SKM-1 (cell line): Measurements from ENCODE around the gene RMND5A.
A peak's percentile ranks its signal among the peaks of the same experiment; 100 is the strongest.
"Not testable (repeated sequence)": the region's sequence is repeated elsewhere in the genome, so short reads cannot be mapped to it uniquely, and the experiment has no call there.

ENCODE experiments used
- DNase-seq: peaks from one replicate; lab custom pipeline; 2025; ENCODE audit not compliant: unreplicated experiment; lab: John Stamatoyannopoulos, UW

The RMND5A gene

DNA sequence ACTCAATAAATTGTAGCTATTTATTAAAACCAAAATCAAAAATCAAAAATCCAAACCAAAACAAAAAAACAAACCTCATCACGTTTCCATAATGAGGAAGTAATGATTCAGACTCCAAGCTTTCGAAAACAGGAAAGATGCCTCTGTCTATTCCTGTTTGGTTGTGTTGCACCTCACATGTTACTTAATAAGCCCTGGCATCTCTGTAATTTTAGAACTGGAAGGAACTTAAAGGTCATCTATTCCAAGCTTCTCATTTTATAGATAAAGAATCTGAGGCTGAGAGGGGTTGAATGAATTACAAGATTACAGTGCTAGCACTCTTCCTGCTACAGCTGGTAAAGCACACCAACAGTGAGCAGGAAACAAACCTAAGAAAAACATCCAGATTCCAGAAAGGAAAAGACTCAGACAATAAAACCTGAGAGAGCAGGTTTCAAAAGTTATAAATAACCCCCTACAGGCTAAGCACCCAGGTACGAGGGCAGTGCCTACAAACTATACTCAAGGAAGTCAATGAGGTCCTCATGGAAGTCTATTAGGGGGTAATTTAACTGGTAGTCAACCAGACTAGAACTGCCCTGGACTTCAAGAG is 5.4 kb upstream of the RMND5A start:
- DNase-seq, result not testable (repeated sequence)

DNA sequence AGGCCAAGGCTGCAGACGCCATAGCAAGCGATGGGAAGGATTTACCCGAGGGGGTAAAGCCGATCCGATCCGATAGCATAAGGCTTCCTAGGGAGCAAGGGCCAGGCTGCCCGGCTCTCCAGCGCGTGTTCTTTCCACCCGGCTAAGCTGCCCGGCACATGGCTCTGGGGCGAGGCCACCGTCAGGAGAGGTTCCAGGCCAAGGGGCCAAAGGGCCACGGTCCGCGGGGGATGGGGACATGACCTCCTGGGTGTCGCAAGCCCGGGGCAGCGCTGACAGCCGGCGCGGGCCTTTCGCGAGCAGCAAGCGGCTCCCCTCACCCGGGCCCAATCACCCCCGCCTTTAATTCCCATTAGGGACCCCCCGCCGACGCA is 841 bp upstream of the RMND5A start:
- not testable (repeated sequence) for DNase-seq

- DNase-seq, result not testable (repeated sequence)
Measured at GRCh38 chr2:86720540-86721320, 639 bp downstream of the RMND5A start.

- not testable (repeated sequence) for DNase-seq
Measured at GRCh38 chr2:86725706-86726105, 5.6 kb downstream of the RMND5A start.

DNA sequence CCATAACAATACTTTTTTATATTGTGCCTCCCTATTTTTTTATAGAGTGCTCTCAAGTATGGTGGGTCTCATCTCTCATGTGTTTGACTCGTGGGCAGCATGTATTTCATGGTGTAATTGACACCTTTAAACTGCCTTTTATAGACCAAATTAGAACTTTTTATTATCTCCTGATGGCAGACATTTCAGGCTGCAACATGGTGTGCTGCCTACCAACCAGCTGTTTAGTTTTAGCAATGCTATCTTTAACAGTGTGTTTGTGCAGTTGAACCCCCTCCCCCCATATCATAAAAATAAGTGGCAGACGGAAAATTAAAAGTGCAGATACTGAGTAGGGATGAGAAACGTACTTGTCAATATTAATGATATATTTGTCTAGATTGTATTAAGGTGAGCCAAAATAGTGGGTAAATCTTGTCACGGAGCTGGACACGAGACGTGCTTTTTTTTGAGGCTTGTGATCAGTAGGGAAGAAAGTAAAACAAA is 12.0 kb downstream of the RMND5A start:
- not testable (repeated sequence) for DNase-seq

- DNase-seq, result not testable (repeated sequence)
Measured at GRCh38 chr2:86732837-86733236, 12.7 kb downstream of the RMND5A start.

DNA sequence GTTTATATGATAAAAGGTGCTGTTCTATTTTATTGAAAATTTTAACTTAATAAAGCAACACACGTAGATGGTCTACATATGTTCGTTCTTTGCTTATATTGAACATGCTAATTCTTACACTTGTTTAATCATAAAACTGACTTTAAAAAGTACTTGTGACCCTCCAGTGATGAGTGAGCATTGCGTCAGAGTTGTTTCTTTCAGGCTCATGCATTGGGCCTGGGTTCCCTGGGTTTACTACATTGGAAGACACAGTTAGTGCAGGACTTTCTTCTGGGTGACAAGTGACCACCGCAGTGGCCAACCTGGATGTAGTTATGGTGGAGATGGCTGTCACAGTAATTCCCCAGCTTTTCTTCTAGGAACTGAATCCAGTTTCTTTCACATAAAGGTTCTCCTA is 13.4 kb downstream of the RMND5A start:
- DNase-seq, result not testable (repeated sequence)

- not testable (repeated sequence) for DNase-seq
Measured at GRCh38 chr2:86734896-86735295, 14.8 kb downstream of the RMND5A start.

- not testable (repeated sequence) for DNase-seq
Measured at GRCh38 chr2:86739485-86739884, 19.4 kb downstream of the RMND5A start.

- DNase-seq, result not testable (repeated sequence)
Measured at GRCh38 chr2:86739889-86740288, 19.8 kb downstream of the RMND5A start.

- not testable (repeated sequence) for DNase-seq
Measured at GRCh38 chr2:86741889-86742498, 21.9 kb downstream of the RMND5A start.

- DNase-seq, result no peak
Measured at GRCh38 chr2:86744152-86744551, 24.1 kb downstream of the RMND5A start.

DNA sequence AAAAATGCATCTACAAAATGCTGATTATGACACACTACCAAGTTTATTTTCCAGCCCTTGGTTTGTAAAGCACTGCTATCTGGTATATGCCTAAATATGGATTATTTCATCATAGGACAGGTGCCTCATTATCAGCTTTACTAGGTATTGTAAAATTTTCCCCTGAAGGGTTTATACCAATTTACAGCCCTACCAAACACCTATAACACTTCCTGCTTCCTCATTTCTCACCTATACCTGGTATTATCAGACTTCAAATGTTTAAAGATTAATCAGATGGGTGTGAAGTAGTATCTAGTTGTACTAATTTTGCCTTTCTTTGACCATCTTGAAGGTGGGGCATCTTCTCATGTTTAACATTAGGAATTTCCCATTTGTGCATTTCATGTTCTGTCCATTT is 26.8 kb downstream of the RMND5A start:
- no peak for DNase-seq

- DNase-seq, result peak; percentile 22
Measured at GRCh38 chr2:86747711-86748639, 27.9 kb downstream of the RMND5A start.

DNA sequence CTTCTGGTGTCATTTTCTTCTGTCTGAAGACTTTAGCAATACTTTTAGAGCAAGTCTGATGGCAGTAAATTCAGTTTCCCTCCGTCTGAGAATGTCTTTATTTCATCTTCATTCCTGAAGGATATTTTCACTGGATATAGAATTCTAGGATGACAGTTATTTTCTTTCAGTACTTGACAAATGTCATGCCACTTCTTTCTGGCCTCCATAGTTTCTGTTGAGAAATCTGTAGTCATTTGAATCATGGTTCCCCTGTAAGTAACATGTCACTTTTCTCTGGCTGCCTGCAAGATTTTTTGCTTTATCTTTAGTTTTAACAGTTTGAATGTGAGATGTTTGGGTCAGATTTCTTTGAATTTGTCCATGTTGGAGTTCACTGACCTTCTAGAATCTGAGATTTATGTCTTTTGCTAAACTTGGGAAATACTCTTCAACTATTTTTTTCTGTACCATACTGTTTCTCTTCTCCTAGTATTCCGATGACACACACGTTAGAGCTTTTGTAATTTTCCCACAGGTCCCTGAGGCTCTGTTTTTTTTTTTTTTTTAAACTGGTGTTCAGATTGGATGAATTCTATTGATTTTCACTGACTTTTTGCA is 30.2 kb downstream of the RMND5A start:
- no peak for DNase-seq

DNA sequence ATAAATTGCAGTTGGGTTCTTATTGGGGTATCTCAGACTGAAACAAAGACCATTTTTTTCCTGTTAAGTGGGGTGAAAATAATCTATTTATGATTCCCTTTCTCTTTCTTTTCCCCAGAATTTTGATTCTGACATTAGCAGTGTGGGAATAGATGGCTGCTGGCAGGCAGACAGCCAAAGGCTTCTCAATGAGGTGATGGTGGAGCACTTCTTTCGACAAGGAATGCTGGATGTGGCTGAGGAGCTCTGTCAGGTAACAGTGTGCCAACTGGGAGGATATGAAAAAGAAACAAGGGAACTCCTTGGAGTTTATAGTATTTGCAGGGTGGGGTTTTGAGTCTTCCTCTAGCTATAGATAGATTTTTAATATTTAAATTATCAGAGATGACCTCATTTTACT is 31.7 kb downstream of the RMND5A start:
- no peak for DNase-seq

GRCh38 chr2:86752934-86753333 is 32.8 kb downstream of the RMND5A start:
- no peak for DNase-seq

GRCh38 chr2:86753606-86754005 is 33.5 kb downstream of the RMND5A start:
- no peak for DNase-seq

DNA sequence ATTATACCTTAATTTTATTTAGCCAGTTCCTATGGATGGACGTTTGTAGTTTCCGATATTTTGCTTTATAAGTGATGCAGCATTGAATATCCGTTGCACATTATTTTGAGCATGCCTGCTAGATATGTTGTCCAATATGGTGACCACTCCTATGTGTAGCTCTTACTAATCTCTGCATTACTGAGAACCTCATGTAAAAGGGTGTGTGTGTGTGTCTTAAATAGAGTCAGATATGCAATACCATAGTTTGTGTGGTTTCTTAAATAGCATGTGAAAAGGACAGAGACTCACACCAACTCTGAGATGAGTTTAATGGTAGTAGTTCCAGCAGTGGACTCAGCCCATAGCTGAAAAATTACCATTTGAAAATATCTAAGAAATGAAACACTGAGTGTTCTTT is 38.3 kb downstream of the RMND5A start:
- DNase-seq, result no peak

- DNase-seq, result no peak
Measured at GRCh38 chr2:86760371-86760770, 40.3 kb downstream of the RMND5A start.
